GM19467 (cell line): Measurements from ENCODE around the gene STRN.
"Not testable (repeated sequence)": the region's sequence is repeated elsewhere in the genome, so short reads cannot be mapped to it uniquely, and the experiment has no call there.

Source experiments
- ATAC-seq: cut with Tn5 transposase; IDR thresholded peaks from one replicate; pipeline ENCODE4 v1.9.1; 2021; ENCODE audit warnings: mild to moderate bottlenecking, moderate library complexity; ENCODE audit not compliant: unreplicated experiment

Gene STRN

DNA sequence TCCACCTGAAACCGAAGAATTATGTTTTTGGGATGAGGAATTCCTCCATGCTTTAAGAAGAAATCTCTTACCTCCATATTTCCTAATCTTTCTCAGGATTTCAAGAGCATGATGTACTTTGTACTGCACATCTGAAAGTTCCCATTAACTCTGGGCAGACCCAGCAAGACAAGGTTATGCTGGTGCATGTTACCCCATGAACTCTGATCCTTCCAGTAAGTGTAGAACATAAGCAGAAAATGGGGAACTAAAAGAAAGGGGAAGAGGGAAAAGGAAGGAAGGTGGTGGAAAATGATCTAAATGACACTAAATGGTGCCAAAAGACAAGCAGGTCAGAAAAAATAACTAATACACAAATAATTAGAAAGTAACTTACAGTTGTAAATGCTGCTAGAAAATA is 50.7 kb downstream of the STRN start:
- no peak for ATAC-seq

DNA sequence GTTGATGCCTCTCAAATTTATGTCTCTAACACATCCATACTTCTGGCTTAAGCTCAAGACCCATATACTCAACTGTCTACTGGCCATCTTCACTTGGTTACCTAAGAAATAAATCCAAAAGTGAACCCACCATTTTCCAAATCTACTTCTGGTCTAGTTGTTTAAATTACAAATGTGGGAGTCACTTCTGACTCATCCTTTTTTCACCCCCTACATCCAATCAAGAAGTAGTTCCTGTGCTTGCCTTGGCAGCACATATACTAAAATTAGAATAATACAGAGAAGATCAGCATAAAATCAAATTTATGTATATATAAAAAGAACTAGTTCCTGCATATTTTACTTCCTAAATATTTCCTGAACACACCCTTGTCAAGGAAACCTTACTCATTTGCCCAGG is 53.6 kb downstream of the STRN start:
- ATAC-seq, result no peak

DNA sequence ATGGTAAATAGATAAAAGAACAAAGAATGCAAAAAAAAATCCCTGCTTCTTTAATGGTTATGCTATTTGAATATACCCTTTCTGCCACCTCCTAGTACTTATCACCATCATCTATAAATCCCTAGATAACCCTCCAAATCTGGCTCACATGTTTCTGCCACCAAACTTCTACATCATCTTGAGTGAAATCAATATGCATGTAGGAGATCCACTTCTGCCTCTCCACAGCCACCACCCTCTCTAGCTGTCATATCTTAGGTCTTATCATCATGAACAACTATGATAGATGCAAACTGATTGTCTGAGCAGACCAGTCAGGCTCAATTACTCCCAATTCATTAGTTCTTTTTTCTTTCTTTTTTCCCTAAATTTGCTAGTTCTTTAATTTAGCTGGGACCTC is 55.3 kb downstream of the STRN start:
- ATAC-seq, result no peak

- no peak for ATAC-seq
These were observed 60.1 kb downstream of the STRN start for GRCh38 chr2:36906277-36906676.

- ATAC-seq, result no peak
These were observed 61.7 kb downstream of the STRN start for GRCh38 chr2:36904636-36905035.

DNA sequence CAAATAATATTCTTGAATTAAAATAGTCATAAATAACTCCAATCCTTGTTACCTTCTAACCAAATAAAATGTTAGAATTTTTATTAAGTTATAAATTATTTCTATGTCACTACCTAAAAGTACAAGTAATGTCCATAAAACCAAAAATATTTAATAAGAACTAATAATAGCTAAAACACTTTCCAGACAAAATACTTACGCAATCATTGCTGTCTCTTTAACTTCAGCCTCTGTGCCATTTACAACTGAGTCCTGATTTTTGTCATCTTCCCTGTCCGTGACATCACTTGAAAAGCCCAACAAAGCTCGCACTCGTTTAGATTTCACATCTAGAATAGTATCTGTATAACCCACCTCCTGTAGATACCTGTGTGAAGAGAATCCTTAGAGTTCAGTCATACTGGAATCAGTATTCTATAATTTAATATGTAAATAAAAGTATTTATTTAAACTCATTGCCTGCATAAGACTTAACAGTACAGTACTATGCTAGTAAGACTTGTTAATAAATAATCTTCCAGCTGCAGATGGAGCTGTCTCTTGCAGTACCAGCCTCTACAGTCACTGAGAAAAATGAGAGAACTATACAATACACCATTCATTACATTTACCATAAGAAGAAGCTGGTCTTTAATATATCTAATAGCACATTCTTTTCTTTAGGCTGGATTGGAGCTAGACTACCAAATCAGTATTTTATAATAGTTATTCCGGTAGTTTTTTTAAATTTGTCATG is 63.8 kb downstream of the STRN start:
- no peak for ATAC-seq

- no peak for ATAC-seq
These were observed 73.5 kb downstream of the STRN start for GRCh38 chr2:36892805-36893204.

DNA sequence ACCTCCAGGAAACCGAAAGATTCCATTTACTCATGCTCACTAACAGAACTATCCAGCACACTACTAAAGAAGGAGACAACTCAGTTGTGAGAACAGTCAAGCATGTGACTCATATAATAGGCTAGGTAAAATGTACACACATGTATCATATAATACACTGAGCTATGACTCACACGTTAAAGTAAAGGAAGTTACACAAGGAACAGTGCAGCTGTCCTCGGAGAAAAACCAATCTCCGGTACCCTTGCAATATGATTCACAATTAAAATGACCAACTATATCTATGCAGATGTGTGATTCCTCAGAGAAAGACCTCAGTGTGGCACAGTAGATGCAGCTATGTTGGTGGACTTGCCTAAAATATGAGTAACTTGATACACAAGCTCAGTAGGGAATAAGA is 76.5 kb downstream of the STRN start:
- no peak for ATAC-seq

GRCh38 chr2:36887095-36887494 is 79.2 kb downstream of the STRN start:
- ATAC-seq, result not testable (repeated sequence)

- ATAC-seq, result no peak
These were observed 79.7 kb downstream of the STRN start for GRCh38 chr2:36886664-36887063.

- ATAC-seq, result no peak
These were observed 80.7 kb downstream of the STRN start for GRCh38 chr2:36885605-36886004.

DNA sequence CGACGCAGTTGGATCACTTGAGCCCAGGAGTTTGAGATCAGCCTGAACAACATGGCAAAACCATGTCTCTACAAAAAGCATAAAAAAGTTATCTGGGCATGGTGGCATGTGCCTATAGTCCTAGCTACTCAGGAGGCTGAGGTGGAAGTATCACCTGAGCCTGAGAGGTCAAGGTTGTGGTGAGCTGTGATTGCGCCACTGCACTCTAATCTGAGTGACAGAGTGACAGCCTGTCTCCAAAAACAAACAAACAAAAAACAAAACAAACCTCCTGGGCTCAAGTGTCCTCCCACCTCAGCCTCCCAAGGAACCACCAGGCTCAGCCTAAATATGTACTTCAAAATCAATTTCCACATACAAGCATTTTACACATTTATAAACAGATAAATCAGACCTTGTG is 83.8 kb downstream of the STRN start:
- ATAC-seq, result no peak

DNA sequence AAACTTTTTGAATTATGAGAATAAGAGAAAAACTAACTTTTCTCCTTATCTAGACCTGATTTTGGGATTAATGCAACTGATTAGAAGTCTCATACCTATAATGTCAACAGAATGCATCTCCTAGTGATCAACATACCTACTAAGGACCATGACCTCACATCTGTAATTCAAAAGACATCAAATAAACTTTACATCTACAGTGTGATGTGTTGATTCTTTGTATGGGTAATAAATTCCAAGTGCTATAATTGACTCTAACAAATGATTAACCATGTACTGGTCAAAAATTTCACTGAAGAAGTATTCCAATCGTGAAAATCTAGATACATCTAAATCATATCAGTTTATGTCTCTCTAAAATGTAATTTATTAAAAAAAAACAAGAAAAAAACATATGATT is 84.5 kb downstream of the STRN start:
- no peak for ATAC-seq

DNA sequence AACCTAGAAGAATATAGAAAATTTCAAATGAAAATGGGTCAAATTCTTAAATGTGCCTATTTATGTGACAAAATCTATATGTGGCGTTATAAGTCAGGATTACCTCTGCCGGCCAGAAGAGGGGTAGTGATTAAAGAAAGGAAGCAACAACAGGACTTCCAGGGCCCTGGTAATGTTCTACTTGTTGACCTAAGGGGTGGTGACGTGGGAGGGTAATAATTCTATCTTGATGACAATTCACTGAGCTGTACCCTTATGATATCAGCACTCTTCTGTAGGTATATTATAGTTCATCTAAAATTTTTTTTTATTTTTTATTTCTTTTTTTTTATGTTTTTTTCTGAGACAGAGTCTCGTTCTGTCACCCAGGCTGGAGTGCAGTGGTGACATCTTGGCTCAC is 87.9 kb downstream of the STRN start:
- ATAC-seq, result no peak

- no peak for ATAC-seq
These were observed 95.1 kb downstream of the STRN start for GRCh38 chr2:36871068-36871707.

DNA sequence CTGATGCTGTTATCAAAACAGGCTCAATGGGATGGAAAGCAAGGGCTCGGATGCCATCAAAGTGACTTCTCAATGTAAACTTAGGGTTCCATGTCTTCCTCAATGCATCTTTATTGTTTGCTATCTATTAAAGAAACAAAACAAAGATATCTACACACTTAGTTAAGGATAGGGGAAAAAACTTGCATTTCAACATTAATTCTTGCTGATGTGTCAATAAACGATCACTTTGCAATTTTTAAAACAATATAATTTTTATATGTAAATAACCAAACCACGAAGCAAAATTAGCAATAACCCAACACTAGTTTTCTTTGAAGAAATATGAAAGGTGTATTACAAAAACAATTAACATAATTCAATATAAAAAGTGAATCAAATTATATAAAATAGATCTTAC is 96.7 kb downstream of the STRN start:
- no peak for ATAC-seq

- ATAC-seq, result no peak
These were observed 104.4 kb downstream of the STRN start for GRCh38 chr2:36861896-36862295.

GRCh38 chr2:36859366-36859792 is 107.0 kb downstream of the STRN start:
- no peak for ATAC-seq

DNA sequence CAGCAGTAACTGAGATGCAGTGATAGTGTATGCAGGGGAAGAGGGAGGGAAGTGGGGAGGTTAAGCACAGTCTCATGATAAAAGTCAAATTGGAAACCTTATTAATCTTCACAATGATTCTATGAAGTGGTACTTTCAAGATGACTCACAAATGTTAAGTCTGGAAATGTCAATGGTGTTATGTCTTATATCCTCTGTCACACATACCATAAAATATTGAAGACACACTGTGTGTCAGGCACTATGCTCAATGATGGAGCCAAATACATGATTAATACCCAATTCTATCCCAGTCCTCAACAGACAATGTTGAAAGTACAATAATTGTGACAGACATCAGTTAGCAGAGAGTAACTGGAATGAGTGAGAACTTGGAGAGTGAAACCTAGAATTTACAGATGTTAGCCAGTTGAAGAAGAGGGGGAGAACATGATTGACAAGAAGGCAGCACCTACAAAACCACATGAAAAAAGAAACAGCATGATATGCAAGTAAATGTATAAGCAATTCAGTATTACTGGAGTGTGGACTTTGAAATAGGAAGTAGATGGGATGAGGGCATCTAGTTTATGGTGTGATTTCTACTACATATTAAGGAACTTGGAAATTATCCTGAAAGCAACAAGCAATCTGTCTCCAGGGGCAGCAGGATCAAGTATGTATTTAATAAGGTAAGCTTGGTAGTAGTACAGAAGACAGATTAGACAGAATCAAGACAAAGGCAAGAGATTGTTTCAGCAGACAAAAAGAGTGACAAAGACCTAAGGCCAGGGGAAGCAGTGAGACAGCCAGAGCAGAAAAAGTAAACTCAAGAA is 107.6 kb downstream of the STRN start:
- ATAC-seq, result no peak

DNA sequence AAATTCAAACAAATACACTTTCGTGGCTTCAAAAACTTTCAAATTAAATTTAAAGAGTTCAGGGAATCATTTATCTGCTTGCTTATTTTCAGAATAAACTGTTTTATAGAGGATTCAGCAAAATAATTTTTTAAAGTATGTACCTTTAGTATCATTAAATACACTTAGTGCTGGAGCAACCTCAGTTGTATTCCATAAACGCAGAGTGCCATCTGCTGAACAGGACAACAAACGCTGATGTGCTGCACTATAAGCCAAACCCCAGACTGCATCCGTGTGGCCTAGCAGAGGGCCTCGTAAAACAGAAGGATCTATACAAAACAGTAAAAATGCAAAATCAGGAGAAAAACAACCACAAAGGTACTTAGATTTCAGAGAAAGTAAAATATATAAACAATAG is 108.6 kb downstream of the STRN start:
- ATAC-seq, result no peak

- no peak for ATAC-seq
These were observed 110.9 kb downstream of the STRN start for GRCh38 chr2:36855429-36855828.

DNA sequence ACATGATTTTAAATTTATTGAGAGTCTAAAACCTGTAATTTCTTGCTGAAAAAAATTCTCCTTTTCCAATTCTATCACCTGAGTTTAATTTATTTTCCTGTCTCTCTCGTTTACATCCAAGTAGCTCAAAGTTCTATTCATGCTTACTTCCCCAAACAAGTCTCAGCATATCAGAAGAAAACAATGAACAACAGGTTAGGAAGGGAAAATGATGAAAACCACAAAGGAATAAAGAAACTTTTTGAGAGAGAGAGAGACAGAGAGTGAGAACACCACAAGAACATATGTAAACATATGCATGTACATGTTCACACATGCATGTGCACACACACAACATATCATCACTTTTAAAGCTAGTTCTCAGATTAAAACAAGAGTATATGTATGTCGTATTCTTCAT is 112.1 kb downstream of the STRN start:
- ATAC-seq, result no peak
